Hematopoietic multipotent progenitor cell treated with erythropoietin and hydrocortisone succinate and interleukin-3 and kit ligand, for 4 days (in vitro differentiated cells): Measurements from ENCODE around the gene NXPE3.
"Not testable (repeated sequence)": the region's sequence is repeated elsewhere in the genome, so short reads cannot be mapped to it uniquely, and the experiment has no call there.

Experiments
- DNase-seq: peaks from one replicate; pipeline ENCODE4 v3.0.0-alpha.2; 2015

The NXPE3 gene

DNA sequence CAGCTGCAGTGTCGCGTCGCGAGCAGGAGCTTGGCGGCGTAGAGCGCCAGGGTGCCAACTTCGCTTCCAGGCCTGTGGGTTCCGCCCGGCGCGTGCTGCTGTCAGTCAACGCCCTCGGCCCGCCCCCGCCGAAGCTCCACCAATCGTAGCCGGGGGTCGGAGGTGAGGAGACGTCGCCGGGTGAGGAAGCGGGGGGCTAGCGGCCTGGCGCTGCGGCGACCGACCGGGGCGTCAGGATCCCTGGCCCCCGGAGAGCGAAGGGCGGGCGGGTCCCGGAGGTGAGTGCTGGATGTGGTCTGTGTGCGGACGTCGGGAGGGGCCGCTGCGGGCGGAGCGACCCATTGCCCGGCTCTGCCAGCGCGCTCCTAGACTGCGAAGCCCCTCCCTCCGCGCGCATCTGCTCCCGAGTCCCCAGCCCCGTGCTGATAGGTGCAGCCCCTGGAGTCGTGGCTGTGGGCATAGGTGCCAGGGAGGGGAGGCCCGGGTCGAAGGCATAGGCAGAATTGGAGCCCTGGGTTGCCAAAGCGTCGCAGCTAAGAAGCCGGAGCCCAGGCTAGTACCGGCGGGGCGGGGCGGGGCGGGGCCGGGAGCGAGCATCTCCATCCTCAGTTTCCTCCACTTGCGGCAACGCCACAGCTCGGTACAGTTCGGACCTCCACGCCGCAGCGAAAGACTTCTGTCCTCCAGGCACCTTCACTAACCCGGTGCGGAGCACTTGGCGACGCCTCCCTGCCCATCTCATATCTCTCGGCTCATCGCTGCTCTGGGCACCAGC lies at the start of gene NXPE3:
TSS of gene NXPE3 (plus strand) at position 165 of the 775 bp plus-strand sequence. CDS start 6,386 bp downstream, outside the sequence.
- peak; percentile 95 for DNase-seq

DNA sequence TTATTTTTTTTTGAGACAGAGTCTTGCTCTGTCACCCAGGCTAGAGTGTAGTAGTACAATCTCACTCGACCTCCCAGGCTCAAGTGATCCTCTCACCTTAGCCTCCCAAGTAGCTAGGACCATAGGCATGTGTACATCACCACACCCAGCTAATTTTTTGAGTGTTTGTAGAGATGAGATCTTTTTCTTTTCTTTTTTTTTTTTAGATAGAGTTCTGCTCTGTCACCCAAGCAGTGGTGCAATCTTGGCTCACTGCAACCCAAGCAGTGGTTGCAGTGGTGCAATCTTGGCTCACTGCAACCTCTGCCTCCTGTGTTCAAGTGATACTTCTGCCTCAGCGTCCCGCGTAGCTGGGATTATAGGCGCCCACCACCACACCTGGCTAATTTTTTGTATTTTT lies 49.4 kb upstream of the NXPE3 start:
- peak; percentile 21 for DNase-seq

DNA sequence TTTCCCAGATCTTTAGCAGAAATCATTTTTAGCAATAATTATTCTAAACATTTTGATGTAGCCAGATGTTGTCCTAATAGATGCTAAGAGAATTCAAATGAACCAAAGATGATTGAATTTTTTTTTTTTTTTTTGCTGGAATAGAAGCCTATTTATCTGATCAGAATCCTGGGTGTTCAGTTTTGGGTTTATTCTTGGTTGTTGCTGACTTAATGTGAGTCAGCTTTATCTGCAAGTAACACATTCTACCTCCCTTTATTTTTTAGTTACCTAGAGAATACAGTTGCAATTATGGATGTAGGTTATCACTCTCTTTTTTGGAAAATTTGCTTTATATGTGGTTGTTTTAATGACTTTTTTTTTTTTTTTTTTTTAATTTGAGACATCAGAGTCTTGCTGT lies 48.2 kb upstream of the NXPE3 start:
- peak; percentile 66 for DNase-seq

DNA sequence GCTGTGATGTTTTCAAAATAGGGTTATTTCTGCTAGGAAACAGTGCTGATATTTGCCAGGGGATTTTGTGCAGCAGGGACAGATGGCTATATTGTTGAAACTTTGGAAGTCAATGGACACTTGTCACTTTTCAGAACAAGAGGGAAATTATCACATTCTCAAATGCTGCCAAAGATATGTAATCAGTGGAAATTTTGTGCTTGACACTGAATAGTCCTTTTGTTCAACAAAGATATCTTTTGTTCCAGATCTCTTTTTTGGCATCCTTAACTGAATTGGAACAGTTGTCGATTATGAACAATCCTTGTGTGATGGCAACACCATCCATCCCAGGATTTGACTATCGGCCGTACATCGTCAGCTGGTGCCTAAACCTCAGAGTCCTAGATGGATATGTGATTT lies 46.8 kb upstream of the NXPE3 start:
- DNase-seq, result no peak

DNA sequence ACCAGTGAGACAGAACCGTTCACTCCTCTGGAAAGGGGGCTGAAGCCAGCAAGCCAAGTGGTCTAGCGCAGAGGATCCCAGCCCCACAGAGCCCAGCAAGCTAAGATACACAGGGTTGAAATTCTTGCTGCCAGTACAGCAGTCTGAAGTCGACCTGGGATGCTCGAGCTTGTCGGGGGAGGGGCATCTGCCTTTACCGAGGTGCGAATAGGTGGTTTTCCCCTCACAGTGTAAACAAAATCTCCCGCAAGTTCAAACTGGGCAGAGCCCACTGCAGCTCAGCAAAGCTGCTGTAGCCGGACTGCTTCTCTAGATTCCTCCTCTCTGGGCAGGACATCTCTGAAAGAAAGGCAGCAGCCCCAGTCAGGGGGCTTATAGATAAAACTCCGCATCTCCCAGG lies 43.2 kb upstream of the NXPE3 start:
- DNase-seq, result no peak

DNA sequence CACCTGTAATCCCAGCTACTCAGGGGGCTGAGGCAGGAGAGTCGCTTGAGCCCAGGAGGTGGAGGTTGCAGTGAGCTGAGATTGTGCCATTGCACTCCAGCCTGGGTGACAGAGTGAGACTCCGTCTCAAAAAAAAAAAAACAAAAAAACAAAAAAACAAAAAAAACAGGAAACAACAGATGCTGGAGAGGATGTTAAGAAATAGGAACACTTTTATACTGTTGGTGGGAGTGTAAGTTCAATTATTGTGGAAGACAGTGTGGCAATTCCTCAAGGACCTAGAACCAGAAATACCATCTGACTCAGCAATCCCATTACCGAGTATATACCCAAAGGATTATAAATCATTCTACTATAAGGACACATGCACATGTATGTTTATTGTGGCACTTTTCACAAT lies 37.1 kb upstream of the NXPE3 start:
- not testable (repeated sequence) for DNase-seq

DNA sequence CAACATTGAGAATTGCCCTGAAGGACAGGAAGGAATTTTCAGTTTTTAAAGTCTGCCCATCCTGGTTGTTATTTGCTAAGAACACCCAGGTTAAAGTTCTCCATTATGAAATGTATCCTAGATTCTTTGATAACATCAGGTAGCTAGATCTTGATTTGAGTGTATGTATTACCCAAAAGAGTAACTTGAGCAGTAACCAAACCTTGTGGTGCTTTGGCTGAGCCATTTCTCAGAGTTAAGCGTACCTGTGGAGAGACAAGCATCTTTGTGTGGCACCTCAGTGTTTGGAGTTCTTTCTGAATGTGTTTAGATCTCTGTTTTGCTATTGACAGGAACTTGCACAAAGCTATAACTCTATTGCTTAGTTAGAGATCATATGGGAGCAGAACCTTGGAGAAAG lies 34.2 kb upstream of the NXPE3 start:
- no peak for DNase-seq

DNA sequence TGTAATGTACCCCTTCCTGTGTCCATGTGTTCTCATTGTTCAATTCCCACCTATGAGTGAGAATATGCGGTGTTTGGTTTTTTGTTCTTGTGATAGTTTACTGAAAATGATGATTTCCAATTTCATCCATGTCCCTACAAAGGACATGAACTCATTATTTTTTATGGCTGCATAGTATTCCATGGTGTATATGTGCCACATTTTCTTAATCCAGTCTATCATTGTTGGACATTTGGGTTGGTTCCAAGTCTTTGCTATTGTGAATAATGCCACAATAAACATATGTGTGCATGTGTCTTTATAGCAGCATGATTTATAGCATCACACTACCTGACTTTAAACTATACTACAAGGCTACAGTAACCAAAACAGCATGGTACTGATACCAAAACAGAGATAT lies 33.1 kb upstream of the NXPE3 start:
- DNase-seq, result not testable (repeated sequence)

DNA sequence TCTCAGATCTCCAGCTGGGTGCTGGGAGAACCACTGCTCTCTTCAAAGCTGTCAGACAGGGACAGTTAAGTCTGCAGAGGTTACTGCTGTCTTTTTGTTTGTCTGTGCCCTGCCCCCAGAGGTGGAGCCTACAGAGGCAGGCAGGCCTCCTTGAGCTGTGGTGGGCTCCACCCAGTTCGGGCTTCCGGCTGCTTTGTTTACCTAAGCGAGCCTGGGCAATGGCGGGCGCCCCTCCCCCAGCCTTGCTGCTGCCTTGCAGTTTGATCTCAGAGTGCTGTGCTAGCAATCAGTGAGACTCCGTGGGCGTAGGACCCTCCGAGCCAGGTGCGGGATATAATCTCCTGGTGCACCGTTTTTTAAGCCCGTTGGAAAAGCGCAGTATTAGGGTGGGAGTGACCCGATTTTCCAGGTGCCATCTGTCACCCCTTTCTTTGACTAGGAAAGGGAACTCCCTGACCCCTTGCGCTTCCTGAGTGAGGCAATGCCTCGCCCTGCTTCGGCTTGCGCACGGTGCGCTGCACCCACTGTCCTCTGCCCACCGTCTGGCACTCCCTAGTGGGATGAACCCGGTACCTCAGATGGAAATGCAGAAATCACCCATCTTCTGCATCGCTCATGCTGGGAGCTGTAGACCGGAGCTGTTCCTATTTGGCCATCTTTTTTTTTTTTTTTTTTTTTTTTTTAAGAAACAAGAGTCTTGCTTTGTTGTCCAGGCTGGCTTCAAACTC lies 25.5 kb upstream of the NXPE3 start:
- DNase-seq, result not testable (repeated sequence)

DNA sequence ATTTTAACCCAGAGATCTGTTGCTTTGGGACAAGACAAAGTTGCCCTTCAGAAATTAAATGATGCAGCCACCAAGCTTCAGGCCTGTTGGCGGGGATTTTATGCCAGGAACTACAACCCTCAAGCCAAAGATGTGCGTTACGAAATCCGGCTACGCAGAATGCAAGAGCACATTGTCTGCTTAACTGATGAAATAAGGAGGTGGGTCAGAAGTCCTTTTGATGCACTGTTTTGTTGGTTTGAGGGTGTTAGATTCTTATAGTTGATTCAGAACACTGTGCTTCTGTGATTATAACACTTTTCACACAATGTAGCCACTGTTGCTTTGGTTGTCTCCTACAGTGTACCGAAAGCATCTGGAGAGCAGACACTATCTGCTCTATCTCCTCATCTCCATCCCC lies 20.8 kb upstream of the NXPE3 start:
- peak; percentile 26 for DNase-seq

DNA sequence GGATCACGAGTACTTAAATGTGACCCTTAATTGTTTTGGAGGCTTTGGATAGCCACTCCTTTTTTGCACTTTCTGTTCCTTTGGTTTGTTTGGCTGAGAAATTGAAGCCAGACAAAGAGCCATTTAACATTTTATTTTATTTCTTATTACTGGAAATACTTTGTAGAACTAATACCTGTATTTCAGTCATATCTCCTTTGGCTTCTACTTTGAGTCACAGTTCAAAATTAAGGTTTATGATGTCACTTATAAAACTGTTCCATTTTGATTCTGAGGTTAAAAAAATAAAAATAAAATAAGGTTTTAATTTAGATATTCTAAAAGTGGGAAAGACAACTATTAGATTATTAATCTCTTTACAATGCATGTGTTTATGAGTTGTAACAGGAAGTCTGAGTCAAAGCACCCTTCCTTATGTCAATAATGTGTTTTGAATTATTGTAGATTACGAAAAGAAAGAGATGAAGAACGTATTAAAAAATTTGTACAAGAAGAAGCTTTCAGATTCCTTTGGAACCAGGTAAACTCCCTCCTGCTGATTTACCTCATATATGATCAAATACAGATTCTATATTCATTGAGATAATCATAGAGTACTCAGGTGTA lies 16.9 kb upstream of the NXPE3 start:
- DNase-seq, result no peak

DNA sequence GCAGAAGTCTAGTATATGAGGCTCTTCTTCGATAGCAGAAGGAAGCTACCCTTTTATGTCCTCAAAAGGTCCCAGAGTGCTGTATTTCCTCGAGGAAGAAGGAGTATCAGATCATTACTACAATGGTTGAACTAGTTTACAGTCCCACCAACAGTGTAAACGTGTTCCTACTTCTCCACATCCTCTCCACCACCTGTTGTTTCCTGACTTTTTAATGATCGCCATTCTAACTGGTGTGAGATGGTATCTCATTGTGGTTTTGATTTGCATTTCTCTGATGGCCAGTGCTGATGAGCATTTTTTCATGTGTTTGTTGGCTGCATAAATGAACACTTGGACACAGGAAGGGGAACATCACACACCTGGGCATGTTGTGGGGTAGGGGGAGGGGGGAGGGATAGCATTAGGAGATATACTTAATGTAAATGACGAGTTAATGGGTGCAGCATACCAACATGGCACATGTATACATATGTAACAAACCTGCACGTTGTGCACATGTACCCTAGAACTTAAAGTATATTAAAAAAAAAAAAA lies 1.2 kb upstream of the NXPE3 start:
- DNase-seq, result peak; percentile 11

DNA sequence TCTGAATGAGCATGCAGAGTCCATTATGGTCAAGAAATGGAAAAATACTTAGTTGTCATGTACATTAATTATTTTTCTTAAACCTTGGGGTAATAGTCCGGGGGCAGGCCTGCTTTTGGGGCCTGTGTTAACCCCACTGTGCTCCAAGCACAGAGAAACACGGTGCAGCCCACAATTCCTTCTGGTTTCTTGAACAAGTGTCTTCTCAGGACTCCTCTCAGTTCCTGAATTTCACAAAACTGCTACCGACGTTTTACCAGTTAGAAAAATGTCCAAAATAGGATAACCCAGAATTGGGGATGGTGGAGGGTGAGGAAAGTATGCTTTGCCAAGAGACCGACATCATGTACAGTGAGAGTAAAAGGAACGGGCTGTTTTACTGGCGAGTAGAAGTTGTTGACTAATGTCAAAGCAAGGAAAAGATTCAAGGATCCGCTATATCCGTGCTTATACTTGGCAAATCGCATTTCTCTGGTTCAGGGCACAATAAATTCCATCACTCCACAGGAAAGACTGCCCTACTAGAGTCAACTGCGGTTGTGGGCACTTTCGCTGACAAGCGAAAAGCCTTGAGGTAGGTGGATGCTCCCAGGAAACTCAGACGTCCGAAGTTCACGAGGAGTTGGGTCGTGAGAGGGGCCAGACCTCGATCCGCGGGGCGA lies 495 bp upstream of the NXPE3 start:
- no peak for DNase-seq

DNA sequence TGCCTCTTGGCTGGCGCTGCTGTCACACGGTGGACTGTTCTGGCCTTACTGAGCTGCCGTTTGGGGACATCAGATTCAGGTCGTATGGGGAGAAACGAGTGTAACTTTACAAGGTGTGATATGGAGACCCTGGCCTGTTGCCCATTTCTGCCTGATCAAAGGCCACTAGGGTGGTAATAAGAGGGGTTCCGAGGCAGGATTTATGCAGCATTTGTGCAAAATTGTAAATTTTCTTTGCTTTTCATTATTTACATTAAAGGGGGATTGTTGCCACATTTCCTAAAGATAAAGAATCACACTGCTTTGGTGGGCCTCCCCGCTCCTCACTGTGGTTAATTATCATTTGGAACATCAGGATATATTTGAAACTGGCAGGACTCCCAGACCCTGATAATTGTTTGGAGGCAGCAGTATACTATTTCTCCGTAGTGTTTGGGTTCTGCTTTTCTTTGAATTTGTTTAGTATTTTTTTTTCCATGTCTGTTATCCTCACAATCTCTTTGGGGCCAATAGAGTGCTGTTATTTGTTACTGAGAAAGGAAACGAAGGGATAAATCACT lies 891 bp downstream of the NXPE3 start:
- peak; percentile 69 for DNase-seq

DNA sequence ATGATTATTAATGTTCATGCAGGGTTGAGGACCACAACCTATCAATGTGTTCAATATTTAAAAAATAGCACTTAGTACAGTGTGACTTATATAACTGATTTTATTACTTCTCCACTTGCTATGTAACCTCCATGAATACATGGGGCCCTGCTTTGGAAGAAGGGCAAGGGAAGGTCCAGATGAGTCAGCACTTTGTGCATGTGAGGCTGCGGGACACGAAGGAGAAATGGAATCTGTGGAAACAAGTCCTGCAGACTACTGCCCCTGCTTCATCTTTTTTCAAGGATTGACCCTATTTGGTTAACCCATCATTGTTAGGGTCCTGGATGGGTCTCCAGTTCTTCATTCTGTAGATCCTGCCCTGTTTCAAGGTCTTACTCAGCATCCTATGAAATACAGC lies 1.6 kb downstream of the NXPE3 start:
- DNase-seq, result peak; percentile 29

DNA sequence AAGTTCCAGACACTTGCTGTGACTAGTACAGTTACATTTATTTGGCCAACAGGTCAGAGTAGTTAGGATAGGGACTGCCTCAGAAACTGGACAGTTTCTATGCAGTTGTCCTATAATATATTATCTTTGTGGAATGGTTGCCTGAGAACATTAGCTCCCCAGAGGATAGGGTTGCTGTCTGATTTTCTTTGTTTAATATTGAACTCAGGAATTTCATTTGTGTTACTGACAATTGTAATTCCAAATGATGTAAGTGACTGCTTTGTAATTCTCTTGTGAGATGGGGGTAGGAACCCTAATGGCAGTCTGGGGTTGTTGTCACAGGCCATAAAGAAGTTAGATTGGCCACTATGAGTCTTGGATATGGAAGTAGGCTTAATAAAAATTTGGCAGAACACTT lies 2.2 kb downstream of the NXPE3 start:
- no peak for DNase-seq

DNA sequence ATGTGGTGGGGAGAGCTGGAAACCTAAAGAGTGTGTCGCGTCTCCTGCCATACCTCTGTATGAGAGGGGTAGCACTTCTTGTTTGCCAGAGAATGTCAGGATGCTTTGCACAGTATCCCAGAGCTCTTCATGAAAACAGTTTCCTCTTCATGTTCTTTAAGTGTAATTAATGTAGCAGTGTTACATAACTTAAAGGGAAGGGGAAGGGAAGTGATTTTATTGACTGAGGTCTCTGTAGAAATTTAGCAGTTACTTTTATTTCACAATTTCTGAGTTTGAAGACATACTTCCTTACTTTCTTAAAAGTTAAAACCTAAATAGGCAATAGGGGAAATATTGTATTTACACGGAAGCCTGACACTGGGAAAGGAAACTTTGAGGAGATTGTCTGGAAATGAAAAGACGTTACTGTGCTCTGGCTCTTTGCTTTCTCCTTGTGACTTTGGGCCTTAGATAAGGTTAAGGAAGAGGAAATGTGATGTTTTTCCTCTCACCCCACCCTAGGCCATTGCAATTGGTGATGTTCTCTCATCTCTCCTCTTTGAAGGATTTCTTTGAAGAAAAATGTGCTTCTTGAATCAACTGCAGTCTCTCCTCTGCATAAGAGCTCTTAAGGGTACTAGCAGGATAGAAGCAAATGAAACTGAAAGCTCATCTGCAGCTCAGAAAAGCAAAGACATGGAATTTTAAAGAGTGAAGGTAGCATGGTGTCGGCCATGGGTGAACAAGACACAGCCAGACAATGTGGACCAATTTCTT lies 6.0 kb downstream of the NXPE3 start:
- peak; percentile 58 for DNase-seq

DNA sequence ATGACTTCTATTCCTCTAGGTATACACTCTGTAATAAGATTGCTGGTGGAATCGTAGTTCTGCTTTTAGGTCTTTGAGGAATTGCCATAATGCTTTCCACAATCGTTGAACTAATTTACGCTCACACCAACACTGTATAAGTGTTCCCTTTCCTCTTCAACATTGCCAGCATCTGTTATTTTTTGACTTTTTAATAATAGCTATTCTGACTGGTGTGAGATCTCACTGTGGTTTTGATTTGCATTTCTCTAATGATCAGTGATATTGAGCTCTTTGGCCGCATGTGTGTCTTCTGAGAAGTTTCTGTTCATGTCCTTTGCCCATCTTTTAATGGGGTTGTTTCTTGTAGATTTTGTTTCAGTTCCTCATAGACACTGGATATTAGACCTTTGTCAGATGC lies 12.8 kb downstream of the NXPE3 start:
- DNase-seq, result no peak

DNA sequence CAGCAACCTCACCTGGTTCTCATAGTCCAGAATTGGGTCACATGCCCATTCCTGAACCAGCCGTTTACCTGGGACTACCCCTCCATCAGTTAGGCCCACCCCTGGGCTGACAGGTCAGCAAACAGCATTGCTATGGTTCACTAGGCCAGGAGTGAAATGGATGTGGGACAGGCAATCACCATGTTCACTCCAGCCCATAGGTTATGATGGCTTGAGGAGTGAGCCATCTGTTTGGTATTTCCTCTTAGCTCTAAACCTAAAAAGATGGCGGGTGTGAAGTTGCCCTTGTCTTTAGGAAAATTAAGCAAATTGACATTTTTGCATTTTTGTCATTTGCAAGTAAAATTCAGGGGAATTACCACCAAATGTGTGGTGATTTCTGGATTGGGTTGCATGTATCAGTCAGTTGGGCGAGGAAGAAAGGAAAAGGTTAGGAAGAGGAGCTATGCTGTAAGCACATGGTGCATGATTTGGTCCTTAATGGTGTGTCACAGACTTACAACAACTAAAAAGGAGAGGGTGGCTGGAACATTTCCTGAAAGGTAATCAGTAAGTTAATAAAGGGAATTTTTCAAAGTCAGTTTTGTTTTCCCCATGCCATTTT lies 17.2 kb downstream of the NXPE3 start:
- DNase-seq, result no peak

DNA sequence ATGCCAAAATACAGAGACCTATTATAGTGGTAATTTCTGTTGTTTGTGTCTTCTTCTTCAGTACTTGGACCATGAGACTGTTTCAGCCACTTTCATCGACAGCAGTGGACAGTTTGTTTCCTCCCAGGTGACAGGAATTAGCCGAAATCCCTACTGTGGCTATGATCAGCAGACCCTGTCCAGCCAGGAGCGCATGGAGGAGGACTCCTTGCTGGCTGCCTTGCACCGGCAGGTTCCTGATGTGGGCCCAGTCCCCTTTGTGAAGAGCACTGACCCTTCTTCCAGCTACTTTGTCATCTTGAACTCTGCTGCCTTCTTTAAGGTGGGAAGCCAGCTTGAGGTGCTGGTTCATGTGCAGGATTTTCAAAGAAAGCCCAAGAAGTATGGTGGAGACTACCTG lies 22.2 kb downstream of the NXPE3 start:
- DNase-seq, result no peak

DNA sequence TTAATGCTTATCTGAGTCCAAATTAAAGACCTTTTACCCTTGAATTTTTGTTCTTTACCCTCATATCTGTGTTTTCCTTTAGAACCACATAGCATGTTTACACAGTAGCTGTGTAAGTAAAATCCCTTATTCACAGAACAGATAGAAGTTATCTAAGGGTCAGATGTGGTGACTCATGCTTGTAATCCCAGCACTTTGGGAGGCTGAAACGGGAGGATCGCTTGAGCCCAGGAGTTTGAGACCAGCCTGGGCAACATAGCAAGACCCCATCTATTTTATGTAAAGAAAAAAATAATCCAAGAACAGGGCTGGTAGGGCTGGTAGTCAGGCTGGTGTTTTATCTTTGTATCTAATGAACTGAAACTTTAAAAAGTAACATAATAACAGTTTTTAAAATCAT lies 23.2 kb downstream of the NXPE3 start:
- DNase-seq, result no peak
